H1 (cell line): Measurements from ENCODE around the gene PLCB1. TPM values are rescaled to one million over a fixed set of nuclear protein-coding genes. Genes with fewer than 3 reads are reported as not detected.

Experiments
- CTCF ChIA-PET: fragments of 300-600 bp; sonication (Branson Sonifier 250); formaldehyde crosslinking; loops from one replicate; lab custom pipeline; 2021; ENCODE audit not compliant: partially characterized antibody; lab: Charles Lee
- POLR2A ChIA-PET: fragments of 300-600 bp; sonication (Branson Sonifier 250); formaldehyde crosslinking; loops from one replicate; lab custom pipeline; 2021; ENCODE audit warnings: inconsistent platforms; ENCODE audit not compliant: partially characterized antibody; lab: Charles Lee
- DNase-seq, 2 experiments: peaks; one replicate each; pipeline versions ENCODE4 v3.0.0 to v3.0.0-alpha.2; 2010 to 2022; ENCODE audit warnings: low spot score in 2 of 2, low read depth in 1 of 2, mixed read lengths in 1 of 2
- FAIRE-seq: peaks from 2 replicates; lab custom pipeline; 2011; peaks lifted over from hg19 to GRCh38; lab: Jason Lieb, UNC
- H2AFZ ChIP-seq: 2 replicates; pipeline ENCODE4 v1.8.1; 2012; ENCODE audit warnings: low read length, inconsistent platforms
- H2AK5ac ChIP-seq: 2 replicates; pipeline ENCODE4 v1.6.1; 2013; ENCODE audit warnings: low read depth, low read length
- H2BK120ac ChIP-seq: replicated peaks from 2 replicates; pipeline ENCODE3; 2013; ENCODE audit warnings: low read depth, low read length, inconsistent platforms
- H2BK12ac ChIP-seq: 2 replicates; pipeline ENCODE4 v1.6.1; 2013; ENCODE audit warnings: low read depth, low read length
- H2BK15ac ChIP-seq: 2 replicates; pipeline ENCODE4 v1.6.1; 2013; ENCODE audit warnings: low read length
- H2BK20ac ChIP-seq: 2 replicates; pipeline ENCODE4 v1.6.1; 2013; ENCODE audit warnings: low read length
- H2BK5ac ChIP-seq: 2 replicates; pipeline ENCODE4 v1.6.1; 2013; ENCODE audit warnings: low read depth, low read length
- H3K14ac ChIP-seq: 2 replicates; pipeline ENCODE4 v1.6.1; 2013; ENCODE audit warnings: inconsistent platforms; ENCODE audit not compliant: insufficient read length
- H3K18ac ChIP-seq: 2 replicates; pipeline ENCODE4 v1.6.1; 2013; ENCODE audit warnings: low read length; ENCODE audit errors: extremely low read depth
- H3K23ac ChIP-seq: 2 replicates; pipeline ENCODE4 v1.6.1; 2013; ENCODE audit warnings: inconsistent platforms; ENCODE audit not compliant: insufficient read length
- H3K23me2 ChIP-seq: 2 replicates; pipeline ENCODE4 v1.6.1; 2013; ENCODE audit warnings: low read depth, low read length
- H3K27ac ChIP-seq: 2 replicates; pipeline ENCODE4 v1.6.1; 2011; ENCODE audit warnings: low read depth, low read length, inconsistent platforms
- H3K27me3 ChIP-seq, 4 experiments: replicated peaks in 1 of 4; 1 replicate in 1 of 4; 2 replicates in 3 of 4; pipeline versions ENCODE4 v1.6.1 to v1.8.1; 2011 to 2013; ENCODE audit warnings: low read length in 3 of 4, mild to moderate bottlenecking in 3 of 4, inconsistent platforms in 2 of 4, mixed read lengths in 2 of 4, moderate library complexity in 1 of 4; ENCODE audit not compliant: control insufficient read depth in 3 of 4, insufficient read depth in 3 of 4; ENCODE audit errors: extremely low read depth in 1 of 4
- H3K36me3 ChIP-seq, 4 experiments: 2 replicates each; pipeline versions ENCODE4 v1.6.1 to v1.8.1; 2011 to 2013; ENCODE audit warnings: mild to moderate bottlenecking in 4 of 4, low read length in 3 of 4, moderate library complexity in 2 of 4, control low read depth in 1 of 4, inconsistent platforms in 1 of 4; ENCODE audit not compliant: insufficient read depth in 4 of 4, control insufficient read depth in 2 of 4
- H3K4ac ChIP-seq: replicated peaks from 2 replicates; pipeline ENCODE3; 2013; ENCODE audit warnings: low read length, low read depth, mixed read lengths, inconsistent platforms; ENCODE audit not compliant: insufficient read length
- H3K4me1 ChIP-seq, 4 experiments: replicated peaks in 1 of 4; 1 replicate in 1 of 4; 2 replicates in 3 of 4; pipeline versions ENCODE4 v1.6.1 to v1.8.1; 2011 to 2013; ENCODE audit warnings: low read length in 3 of 4, inconsistent platforms in 2 of 4, mixed read lengths in 1 of 4; ENCODE audit not compliant: insufficient read depth in 4 of 4, control insufficient read depth in 3 of 4
- H3K4me2 ChIP-seq, 2 experiments: 2 replicates each; pipeline versions ENCODE4 v1.6.1 to v1.8.1; 2011 to 2013; ENCODE audit warnings: low read depth in 2 of 2, low read length in 2 of 2, control low read depth in 1 of 2, inconsistent platforms in 1 of 2, mild to moderate bottlenecking in 1 of 2; ENCODE audit not compliant: insufficient read depth in 1 of 2
- H3K4me3 ChIP-seq, 4 experiments: fragments of 200-600, 300-600 bp in 1 of 4; sonication (generic), shearing (Covaris generic), sonication (Bioruptor Twin) in 1 of 4; 2 replicates each; pipeline versions ENCODE4 v1.5.1 to v1.8.1; 2011 to 2016; ENCODE audit warnings: low read length in 4 of 4, low read depth in 3 of 4, control low read depth in 2 of 4, inconsistent platforms in 2 of 4, mild to moderate bottlenecking in 2 of 4, mixed read lengths in 1 of 4, moderate library complexity in 1 of 4; ENCODE audit not compliant: insufficient read depth in 2 of 4; ENCODE audit errors: extremely low read depth in 1 of 4
- H3K56ac ChIP-seq: replicated peaks from 2 replicates; pipeline ENCODE3; 2013; ENCODE audit warnings: low read depth, mild to moderate bottlenecking, mixed read lengths, low read length, inconsistent platforms; ENCODE audit not compliant: insufficient read length
- H3K79me1 ChIP-seq: 2 replicates; pipeline ENCODE4 v1.6.1; 2013; ENCODE audit warnings: low read depth, low read length, control low read depth
- H3K79me2 ChIP-seq, 2 experiments: 2 replicates each; pipeline versions ENCODE4 v1.6.1 to v1.8.1; 2012 to 2013; ENCODE audit warnings: low read length in 2 of 2, mild to moderate bottlenecking in 2 of 2, inconsistent platforms in 1 of 2; ENCODE audit not compliant: insufficient read depth in 2 of 2, control insufficient read depth in 1 of 2
- H3K9ac ChIP-seq, 4 experiments: replicated peaks in 1 of 4; 1 replicate in 1 of 4; 2 replicates in 3 of 4; pipeline versions ENCODE4 v1.6.1 to v1.8.1; 2011 to 2013; ENCODE audit warnings: low read depth in 3 of 4, low read length in 3 of 4, control low read depth in 2 of 4, mild to moderate bottlenecking in 2 of 4, moderate library complexity in 2 of 4, inconsistent platforms in 1 of 4; ENCODE audit errors: extremely low read depth in 1 of 4
- H3K9me3 ChIP-seq, 2 experiments: 2 replicates each; pipeline versions ENCODE4 v1.6.1 to v1.8.1; 2012 to 2013; ENCODE audit warnings: mild to moderate bottlenecking in 2 of 2, moderate library complexity in 2 of 2, control low read depth in 1 of 2, inconsistent platforms in 1 of 2, low read depth in 1 of 2, low read length in 1 of 2, mixed read lengths in 1 of 2; ENCODE audit not compliant: insufficient read depth in 2 of 2
- H4K20me1 ChIP-seq, 2 experiments: replicated peaks in 1 of 2; 2 replicates each; pipeline versions ENCODE3 to v1.8.1; 2011 to 2013; ENCODE audit warnings: inconsistent platforms in 2 of 2, low read length in 2 of 2, mild to moderate bottlenecking in 1 of 2; ENCODE audit not compliant: insufficient read depth in 2 of 2, control insufficient read depth in 1 of 2
- H4K5ac ChIP-seq: 2 replicates; pipeline ENCODE4 v1.6.1; 2013; ENCODE audit warnings: low read length, low read depth, mixed read lengths, inconsistent platforms; ENCODE audit not compliant: insufficient read length
- H4K8ac ChIP-seq: 2 replicates; pipeline ENCODE4 v1.8.0; 2013; ENCODE audit warnings: mild to moderate bottlenecking, moderate library complexity, low read length, inconsistent platforms; ENCODE audit not compliant: insufficient read depth; ENCODE audit errors: extremely low read depth
- H4K91ac ChIP-seq: replicated peaks from 2 replicates; pipeline ENCODE3; 2013; ENCODE audit warnings: low read length, mixed read lengths, inconsistent platforms; ENCODE audit not compliant: insufficient read length
- BACH1 ChIP-seq: IDR thresholded peaks from 2 replicates; pipeline ENCODE4 v1.6.1; 2012; ENCODE audit warnings: low read length, improper control_type of control experiment
- BRCA1 ChIP-seq: IDR thresholded peaks from 2 replicates; pipeline ENCODE4 v1.6.1; 2012; ENCODE audit warnings: low read depth, low read length, improper control_type of control experiment
- CBX8 ChIP-seq: fragments of 300-800, 300-1000 bp; sonication (generic); IDR thresholded peaks from 2 replicates; pipeline ENCODE4 v1.7.1; 2016; ENCODE audit warnings: low read depth, low read length, borderline replicate concordance
- EZH2 ChIP-seq: fragments of 200-600 bp; sonication (generic); IDR thresholded peaks from 2 replicates; pipeline ENCODE4 v1.7.1; 2012; ENCODE audit warnings: low read depth, mild to moderate bottlenecking, moderate library complexity, low read length, inconsistent platforms; ENCODE audit not compliant: severe bottlenecking
- GTF2F1 ChIP-seq: IDR thresholded peaks from 2 replicates; pipeline ENCODE4 v1.6.1; 2012; ENCODE audit warnings: low read depth, low read length, improper control_type of control experiment, borderline replicate concordance
- POU5F1 ChIP-seq: IDR thresholded peaks from 2 replicates; pipeline ENCODE4 v1.6.1; 2011; ENCODE audit warnings: low read depth, mild to moderate bottlenecking, low read length, moderate library complexity
- RNF2 ChIP-seq: fragments of 200-900, 300-1000 bp; sonication (generic); IDR thresholded peaks from 2 replicates; pipeline ENCODE4 v1.7.1; 2016; ENCODE audit warnings: borderline replicate concordance, low read depth, mild to moderate bottlenecking, antibody characterized with exemption, low read length; ENCODE audit not compliant: poor library complexity, severe bottlenecking; ENCODE audit errors: missing control alignments
- SIX5 ChIP-seq: IDR thresholded peaks from 2 replicates; pipeline ENCODE4 v1.6.1; 2011; ENCODE audit warnings: mild to moderate bottlenecking, low read depth, low read length
- SP4 ChIP-seq: IDR thresholded peaks from 2 replicates; pipeline ENCODE4 v1.6.1; 2012; ENCODE audit warnings: low read length, inconsistent platforms
- SRF ChIP-seq: IDR thresholded peaks from 2 replicates; pipeline ENCODE4 v1.6.1; 2011; ENCODE audit warnings: mild to moderate bottlenecking, low read depth, low read length, moderate library complexity
- TAF1 ChIP-seq: IDR thresholded peaks from 2 replicates; pipeline ENCODE4 v1.6.1; 2011; ENCODE audit warnings: mild to moderate bottlenecking, low read depth, low read length
- WGBS, 2 experiments: shearing (Covaris generic) in 1 of 2; methylation state at CpG; one replicate each; pipeline versions ENCODE4 v1.1.6 to v1.1.7; 2013 to 2015; ENCODE audit warnings: low lambda C conversion rate in 2 of 2, mixed read lengths in 2 of 2, inconsistent platforms in 1 of 2, low coverage in 1 of 2, missing lambda C conversion rate in 1 of 2; ENCODE audit not compliant: insufficient replicate concordance in 2 of 2, insufficient coverage in 1 of 2, insufficient read length in 1 of 2; ENCODE audit errors: extremely low coverage in 1 of 2, missing lambda C conversion rate in 1 of 2; 5-methylcytosine and 5-hydroxymethylcytosine counted together
- polyA plus RNA-seq, 7 experiments: library from polyadenylated mRNA; depleted of rRNA in 3 of 7; stranded (reverse) in 5 of 7; unstranded in 2 of 7; fragments of >200 nt in 5 of 7; fragments of 200-250 nt in 2 of 7; gene quantifications; 1 replicate in 5 of 7; 2 replicates in 1 of 7; 4 replicates in 1 of 7; pipeline versions ENCODE4 v1.2.1 to v1.2.3, GENCODE V29; 2011 to 2013; ENCODE audit warnings: missing spikeins in 2 of 7, mixed read lengths in 2 of 7
- total RNA-seq: library from RNA; stranded (reverse); fragmentation: NEBNext Ultra II Directional; extraction: Animal tissue kit (Norgen Biotek cat#: 25700); gene quantifications from 2 replicates; pipeline ENCODE4 v1.2.1, GENCODE V29; 2021
- TF ChIP-seq, protein P1 (sequence below): IDR thresholded peaks from 2 replicates; pipeline ENCODE4 v1.6.1; 2012; ENCODE audit warnings: low read length, inconsistent platforms

PLCB1 gene
- total and polyA plus RNA-seq, 2 of the 8 experiments (the other 6 are each of a cell fraction or from before 2014, with no cell fraction given), result 2.6 to 9.1 TPM

DNA sequence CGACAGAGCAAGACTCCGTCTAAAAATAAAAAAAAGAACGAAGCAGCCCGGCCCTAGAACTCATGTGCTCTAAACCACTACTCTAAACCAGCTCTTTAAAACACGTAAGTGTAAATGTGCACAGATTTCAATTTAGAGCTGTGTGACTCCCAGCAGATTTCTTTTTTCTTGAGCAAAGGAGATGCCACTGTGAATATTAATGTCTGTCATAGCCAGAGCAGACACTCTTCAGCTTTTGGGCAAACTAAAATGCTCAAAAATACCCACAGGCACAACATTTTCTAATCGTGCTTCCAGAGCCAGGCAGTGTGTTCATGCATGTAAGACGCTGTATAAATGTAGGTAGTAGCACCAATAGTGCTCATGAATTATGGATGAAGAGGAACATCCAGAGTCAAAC is 717.9 kb downstream of the PLCB1 start:
- Histone ChIP-seq H4K91ac (no peak overlapping the region), H3K4me2 (no peak overlapping the region), H3K79me2 (no peaks in the 10 kb centered on the region), H3K4ac (no peak overlapping the region), H4K20me1 (no peaks in the 10 kb centered on the region), H3K36me3 (no peaks in the 10 kb centered on the region), H3K4me3 (no peak overlapping the region), H2BK15ac (no peak overlapping the region), H2AK5ac (no peak overlapping the region), H3K4me1 (peaks cover 0 to 3% (median 0%) of the 10 kb centered on the region in 4 experiments; a peak in 2 of 7 replicates), H3K79me1 (no peaks in the 10 kb centered on the region), H3K23ac (no peak overlapping the region), H3K27ac (no peak overlapping the region), H3K23me2 (no peaks in the 10 kb centered on the region; the same call in 1 of the 2 replicates), H2AFZ (no peak overlapping the region), H3K27me3 (no peaks in the 10 kb centered on the region), H2BK5ac (no peak overlapping the region), H3K56ac (no peak overlapping the region), H2BK20ac (no peak overlapping the region), H4K5ac (no peak overlapping the region), H3K9me3 (no peaks in the 10 kb centered on the region), H3K18ac (no peak overlapping the region), H2BK12ac (no peak overlapping the region), H2BK120ac (no peak overlapping the region), H3K14ac (no peak overlapping the region), H4K8ac (no peak overlapping the region), H3K9ac (no peak overlapping the region)
- 95% methylated on average over 7 of the region's 7 CpGs; no CpG with 5 or more reads in 1 of the 2 experiments for WGBS, 2 experiments
- ChIA-PET POLR2A (no interaction called here), CTCF (interaction anchor here (1.1 kb wide), 1 partner anchor 361 kb away, joined by 3 read pairs; no protein-coding TSS in a partner anchor)
- no peak for DNase-seq
- no peak for FAIRE-seq
- TF ChIP-seq SRF, result no peak
- no peak for TF ChIP-seq POU5F1
- TF ChIP-seq, protein P1, sequence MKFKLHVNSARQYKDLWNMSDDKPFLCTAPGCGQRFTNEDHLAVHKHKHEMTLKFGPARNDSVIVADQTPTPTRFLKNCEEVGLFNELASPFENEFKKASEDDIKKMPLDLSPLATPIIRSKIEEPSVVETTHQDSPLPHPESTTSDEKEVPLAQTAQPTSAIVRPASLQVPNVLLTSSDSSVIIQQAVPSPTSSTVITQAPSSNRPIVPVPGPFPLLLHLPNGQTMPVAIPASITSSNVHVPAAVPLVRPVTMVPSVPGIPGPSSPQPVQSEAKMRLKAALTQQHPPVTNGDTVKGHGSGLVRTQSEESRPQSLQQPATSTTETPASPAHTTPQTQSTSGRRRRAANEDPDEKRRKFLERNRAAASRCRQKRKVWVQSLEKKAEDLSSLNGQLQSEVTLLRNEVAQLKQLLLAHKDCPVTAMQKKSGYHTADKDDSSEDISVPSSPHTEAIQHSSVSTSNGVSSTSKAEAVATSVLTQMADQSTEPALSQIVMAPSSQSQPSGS, result no peak
- no peak for TF ChIP-seq TAF1
- no peak for TF ChIP-seq BACH1
- no peak for TF ChIP-seq EZH2
- TF ChIP-seq BRCA1, result no peak
- TF ChIP-seq GTF2F1, result no peak
- TF ChIP-seq CBX8, result no peak
- no peak for TF ChIP-seq SIX5
- TF ChIP-seq RNF2, result no peak
- no peak for TF ChIP-seq SP4
